ENCODE data around the gene CHST11.

DNA sequence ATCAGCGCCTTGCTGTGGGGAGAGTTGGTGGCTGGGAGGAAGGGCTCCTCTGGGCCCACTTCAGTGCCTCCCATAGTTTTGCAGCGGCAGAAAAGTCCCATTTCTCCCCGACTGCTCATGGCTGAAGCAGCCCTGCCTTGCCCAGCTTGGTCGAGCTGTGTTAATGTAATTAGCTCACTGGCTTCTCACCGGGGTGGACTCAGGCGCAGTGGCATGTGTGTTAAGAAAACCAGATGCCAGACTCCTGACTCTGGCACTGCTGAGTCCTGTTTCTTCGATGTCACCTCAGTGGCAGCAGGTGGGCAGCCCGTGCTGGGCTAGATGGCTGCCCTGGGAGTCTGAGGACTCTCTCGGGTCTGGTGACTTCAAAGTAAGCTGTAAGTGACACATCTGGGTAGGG lies 47.4 kb downstream of the CHST11 start:
- TF ChIP-seq, protein P1, sequence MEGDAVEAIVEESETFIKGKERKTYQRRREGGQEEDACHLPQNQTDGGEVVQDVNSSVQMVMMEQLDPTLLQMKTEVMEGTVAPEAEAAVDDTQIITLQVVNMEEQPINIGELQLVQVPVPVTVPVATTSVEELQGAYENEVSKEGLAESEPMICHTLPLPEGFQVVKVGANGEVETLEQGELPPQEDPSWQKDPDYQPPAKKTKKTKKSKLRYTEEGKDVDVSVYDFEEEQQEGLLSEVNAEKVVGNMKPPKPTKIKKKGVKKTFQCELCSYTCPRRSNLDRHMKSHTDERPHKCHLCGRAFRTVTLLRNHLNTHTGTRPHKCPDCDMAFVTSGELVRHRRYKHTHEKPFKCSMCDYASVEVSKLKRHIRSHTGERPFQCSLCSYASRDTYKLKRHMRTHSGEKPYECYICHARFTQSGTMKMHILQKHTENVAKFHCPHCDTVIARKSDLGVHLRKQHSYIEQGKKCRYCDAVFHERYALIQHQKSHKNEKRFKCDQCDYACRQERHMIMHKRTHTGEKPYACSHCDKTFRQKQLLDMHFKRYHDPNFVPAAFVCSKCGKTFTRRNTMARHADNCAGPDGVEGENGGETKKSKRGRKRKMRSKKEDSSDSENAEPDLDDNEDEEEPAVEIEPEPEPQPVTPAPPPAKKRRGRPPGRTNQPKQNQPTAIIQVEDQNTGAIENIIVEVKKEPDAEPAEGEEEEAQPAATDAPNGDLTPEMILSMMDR (IDR thresholded peaks at IDR 0.05; ENCODE audit: insufficient read depth, low read length, poor library complexity, severe bottlenecking), result no peak
- no peak for TF ChIP-seq EZH2phosphoT487 (conservative IDR thresholded peaks at IDR 0.05; ENCODE audit: low read length)
